Measurements from ENCODE around the gene DRG2.

DRG2 gene, protein sequence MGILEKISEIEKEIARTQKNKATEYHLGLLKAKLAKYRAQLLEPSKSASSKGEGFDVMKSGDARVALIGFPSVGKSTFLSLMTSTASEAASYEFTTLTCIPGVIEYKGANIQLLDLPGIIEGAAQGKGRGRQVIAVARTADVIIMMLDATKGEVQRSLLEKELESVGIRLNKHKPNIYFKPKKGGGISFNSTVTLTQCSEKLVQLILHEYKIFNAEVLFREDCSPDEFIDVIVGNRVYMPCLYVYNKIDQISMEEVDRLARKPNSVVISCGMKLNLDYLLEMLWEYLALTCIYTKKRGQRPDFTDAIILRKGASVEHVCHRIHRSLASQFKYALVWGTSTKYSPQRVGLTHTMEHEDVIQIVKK

GRCh38 chr17:18087610-18088491 lies at the start of gene DRG2:
TSS of gene DRG2 (plus strand) at chr17:18087948. CDS start at chr17:18088024, 76 bp downstream.
- DNase-seq (ENCODE audit: low spot score) = peak; percentile 90

- DNase-seq (ENCODE audit: low spot score) = peak; percentile 27
Measured at GRCh38 chr17:18038149-18038850, 49.4 kb upstream of the DRG2 start.

DNA sequence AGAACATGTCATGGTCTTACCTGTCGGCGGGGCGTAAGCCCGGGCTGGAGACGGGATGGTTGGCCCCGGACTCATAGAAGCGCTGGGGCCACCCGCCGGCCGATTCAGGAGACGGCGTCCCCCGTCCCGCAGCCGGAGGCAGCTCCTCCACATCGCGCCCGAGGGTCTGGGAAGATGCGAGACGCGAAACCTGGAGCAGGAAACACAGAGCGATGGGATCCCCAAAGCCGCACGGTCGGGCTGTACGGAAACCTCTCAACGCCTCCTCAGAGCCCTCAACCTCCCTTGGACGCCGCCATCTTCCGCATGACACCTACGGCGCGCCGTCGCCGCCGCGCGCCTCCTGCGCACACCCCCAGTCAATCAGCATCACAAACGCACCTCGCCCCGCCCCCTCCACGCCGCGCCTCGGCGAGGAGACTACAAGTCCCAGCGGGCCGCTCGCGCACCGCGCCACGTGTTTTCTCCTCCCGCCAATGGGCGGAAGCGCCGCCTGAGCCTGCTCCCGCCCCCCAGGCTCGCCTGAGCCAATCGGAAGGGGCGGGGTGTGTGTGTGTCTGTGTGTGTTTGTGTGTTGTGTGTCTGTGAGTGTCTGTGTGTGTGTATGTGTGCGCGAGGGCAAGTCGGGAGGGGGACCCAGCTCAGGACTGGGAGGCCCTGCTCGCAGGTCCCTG lies 48.8 kb upstream of the DRG2 start, which contains the start of the genes ATPAF2 and GID4:
TSS of gene ATPAF2 (minus strand) at position 308 of the 674 bp plus-strand sequence. CDS start at position 153, 155 bp downstream.
TSS of gene GID4 (plus strand) at position 548 of the 674 bp plus-strand sequence. CDS start at position 605, 57 bp downstream.
- DNase-seq (ENCODE audit: low spot score) = peak; percentile 100

- DNase-seq (ENCODE audit: low spot score) = no peak
Measured at GRCh38 chr17:18039535-18040260, 48.0 kb upstream of the DRG2 start.

DNA sequence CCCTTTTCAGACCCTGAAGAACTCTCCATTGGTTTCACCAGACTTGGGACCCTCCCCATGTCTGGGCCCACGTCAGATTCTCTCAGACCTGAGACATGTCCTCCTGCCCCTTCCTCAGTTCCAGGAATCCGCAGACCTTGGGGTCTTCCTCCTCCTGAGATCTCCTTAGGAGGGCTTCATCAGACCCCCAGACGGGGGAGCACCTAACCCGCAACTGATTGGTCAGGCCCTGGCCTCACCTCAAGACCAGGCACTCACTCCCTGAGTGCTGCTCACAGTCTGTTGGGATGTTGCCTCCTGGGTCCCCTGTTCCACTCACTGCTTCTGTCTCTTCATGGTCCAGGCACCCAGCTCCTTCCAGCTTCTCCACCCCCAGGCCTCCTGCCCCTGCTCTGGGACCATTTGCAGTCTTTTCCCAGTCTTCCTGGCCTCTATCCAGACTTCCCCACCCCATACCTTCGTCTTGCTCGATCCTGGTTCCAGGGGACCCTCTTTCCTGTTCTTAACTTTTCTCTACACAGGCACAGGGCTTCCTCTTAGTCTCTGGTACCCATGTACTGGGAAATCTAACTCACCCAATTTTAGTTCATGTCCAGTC lies 47.4 kb upstream of the DRG2 start:
- DNase-seq (ENCODE audit: low spot score) = no peak

DNA sequence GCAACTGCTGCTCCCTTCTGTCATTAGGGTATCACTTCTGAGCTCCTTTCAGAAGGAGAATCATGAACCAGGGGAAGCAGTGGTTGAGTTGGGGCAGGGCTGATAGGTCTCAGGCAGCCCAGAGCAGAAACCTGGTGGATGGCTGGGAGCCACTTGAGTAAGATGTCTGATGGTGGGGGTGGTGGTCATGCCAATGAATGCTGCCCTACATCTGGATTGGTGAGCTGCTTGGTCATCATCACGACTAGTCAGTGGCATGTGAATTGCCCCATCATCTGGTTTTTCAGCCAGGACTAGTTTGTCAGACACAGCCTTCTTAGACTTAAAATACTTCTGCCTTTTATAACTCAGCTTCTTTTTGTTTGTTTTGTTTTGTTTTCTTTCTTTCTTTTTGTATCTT lies 46.0 kb upstream of the DRG2 start:
- no peak for DNase-seq (ENCODE audit: low spot score)

DNA sequence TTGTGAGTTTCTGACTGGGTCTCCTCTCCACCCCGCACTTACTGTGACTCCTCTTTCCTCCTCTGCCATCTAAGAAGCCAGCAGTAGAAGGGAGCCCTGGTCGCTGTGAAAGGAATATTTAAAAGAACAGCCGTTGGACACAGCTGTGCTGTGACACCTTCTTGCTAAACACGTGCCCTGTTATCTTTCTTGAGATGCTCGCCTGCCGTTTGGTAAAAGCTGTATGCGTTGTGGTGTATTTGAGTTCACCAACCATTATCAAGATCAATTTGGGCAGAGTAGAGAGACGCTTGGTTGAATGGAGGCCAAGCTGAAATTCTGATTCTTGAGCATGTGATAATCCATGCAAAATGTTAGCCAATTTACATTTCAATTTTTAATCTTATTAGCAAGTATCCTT lies 44.8 kb upstream of the DRG2 start:
- no peak for DNase-seq (ENCODE audit: low spot score)

GRCh38 chr17:18043491-18043890 lies 44.3 kb upstream of the DRG2 start:
- no peak for DNase-seq (ENCODE audit: low spot score)

DNA sequence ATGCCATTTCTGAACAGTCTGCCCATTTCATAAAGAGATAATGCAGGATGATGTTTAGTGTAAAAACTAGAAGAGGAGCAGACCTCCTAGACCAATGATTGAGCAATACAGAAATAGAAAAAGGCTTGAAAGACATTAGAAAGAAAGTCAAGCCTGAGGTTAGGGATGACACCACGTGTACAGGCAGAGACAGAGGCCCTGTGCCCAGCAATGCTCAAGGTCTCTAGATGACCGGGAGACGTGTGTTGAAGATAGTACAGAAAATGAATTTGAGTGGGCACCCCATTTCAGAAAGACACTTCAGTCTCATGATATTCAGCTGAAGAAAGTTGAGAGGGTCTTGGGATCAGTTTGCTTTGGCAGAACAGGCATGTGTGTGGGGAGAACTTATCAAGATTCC lies 43.1 kb upstream of the DRG2 start:
- no peak for DNase-seq (ENCODE audit: low spot score)

GRCh38 chr17:18045691-18046350 lies 41.9 kb upstream of the DRG2 start:
- no peak for DNase-seq (ENCODE audit: low spot score)

DNA sequence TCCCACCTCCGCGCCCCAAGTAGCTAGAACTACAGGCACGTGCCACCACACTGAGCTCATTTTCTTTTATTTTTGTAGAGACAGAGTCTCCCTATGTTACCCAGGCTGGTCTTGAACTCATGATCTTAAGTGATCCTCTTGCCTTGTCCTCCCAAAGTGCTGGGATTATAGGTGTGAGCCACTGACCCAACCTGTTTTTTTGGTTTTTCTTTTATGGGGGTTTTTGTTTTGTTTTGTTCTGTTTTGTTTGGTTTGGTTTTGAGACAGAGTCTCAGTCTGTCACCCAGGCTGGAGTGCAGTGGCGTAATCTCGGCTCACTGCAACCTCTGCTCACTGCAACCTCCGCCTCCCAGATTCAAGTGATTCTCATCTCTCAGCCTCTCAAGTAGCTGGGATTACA lies 32.2 kb upstream of the DRG2 start:
- DNase-seq (ENCODE audit: low spot score) = no peak

GRCh38 chr17:18056214-18056613 lies 31.5 kb upstream of the DRG2 start:
- no peak for DNase-seq (ENCODE audit: low spot score)

DNA sequence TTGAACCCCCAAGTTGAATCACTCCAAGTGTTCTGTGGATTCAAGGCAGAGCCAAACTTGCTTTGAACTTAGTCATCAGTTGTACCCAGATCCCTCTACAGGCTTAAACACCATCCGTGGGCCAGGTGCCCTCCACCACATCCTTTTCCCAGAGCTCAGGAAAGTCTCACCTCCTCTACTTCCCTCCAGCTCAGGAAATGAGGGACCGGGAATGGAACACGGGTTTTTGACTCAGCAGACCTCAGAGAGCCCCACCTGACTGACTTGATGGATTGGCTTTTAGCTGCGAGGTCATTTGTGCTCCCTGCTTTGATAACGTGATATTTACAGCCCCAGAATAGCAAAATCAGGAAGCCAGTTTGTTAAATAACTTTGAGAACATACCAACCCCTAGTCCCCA lies 28.5 kb upstream of the DRG2 start:
- DNase-seq (ENCODE audit: low spot score) = no peak

GRCh38 chr17:18064053-18064452 lies 23.7 kb upstream of the DRG2 start:
- DNase-seq (ENCODE audit: low spot score) = no peak

DNA sequence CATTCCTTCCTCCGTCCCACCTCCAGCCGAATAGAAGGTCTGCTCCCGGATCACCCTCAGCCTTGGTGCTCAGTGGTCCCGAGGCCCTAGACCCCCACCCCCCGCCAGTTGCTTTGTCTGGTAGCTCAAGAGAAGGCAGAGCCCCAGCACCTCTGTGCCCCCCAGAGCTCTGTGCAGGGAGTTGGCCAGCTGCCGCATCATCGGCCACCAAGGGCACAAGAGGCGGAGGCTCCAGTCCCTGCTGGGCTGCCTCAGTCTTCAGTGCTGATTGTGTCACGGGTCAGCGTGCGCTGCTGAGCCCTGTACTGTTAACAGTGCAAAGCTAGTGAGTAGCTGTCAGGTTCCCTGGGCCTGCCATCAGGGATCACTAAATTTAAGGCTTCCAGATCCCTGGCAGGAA lies 22.2 kb upstream of the DRG2 start:
- no peak for DNase-seq (ENCODE audit: low spot score)

GRCh38 chr17:18066866-18067265 lies 20.9 kb upstream of the DRG2 start:
- no peak for DNase-seq (ENCODE audit: low spot score)

- DNase-seq (ENCODE audit: low spot score) = no peak
Measured at GRCh38 chr17:18069101-18069500, 18.6 kb upstream of the DRG2 start.

DNA sequence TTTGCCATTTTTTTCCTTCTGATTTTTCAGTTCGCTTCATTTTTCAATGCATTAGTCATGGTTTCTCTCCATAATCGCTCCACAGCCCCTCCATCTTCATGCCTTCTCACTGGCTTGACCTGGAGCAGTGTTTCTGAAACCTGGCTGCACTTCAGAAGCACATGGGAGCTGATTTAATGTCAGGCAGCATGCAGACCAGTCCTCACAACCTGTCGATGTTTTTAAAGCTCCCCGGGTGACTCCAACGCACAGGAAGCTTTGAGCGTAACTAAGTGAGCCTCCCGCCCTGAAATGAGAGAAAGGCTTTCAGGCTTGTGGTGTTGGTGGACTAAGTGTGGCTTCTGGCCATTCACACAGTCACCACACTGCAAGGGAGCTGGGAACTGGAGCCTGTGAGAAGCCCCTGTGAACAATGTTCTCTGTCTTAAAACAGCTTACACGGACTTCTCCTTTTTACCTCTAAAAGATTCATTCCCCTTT lies 16.8 kb upstream of the DRG2 start:
- no peak for DNase-seq (ENCODE audit: low spot score)

DNA sequence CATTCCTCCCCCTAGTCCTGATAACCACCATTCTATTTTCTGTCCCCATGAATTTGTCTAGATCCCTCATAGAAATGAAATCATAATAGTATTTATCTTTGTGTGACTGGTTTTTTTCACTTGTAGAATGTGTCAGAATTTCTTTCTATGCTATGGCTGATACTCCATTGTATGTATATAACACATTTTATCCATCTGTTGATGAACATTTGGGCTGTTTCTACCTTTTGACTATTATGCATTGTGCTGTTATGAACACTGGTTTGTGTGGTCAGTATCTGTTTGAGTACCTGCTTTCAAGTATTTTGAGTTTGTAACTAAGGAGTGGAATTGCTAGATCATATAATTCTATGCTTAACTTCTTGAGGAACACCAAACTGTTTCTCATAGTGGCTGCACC lies 16.0 kb upstream of the DRG2 start:
- DNase-seq (ENCODE audit: low spot score) = no peak
